GM12878 (cell line): Measurements from ENCODE around the gene KCNG1. TPM values are rescaled to one million over a fixed set of nuclear protein-coding genes. Genes with fewer than 3 reads are reported as not detected.

Experiments
- ATAC-seq: fragments of 200-7000 bp; cut with Tn5 transposase; 3 replicates; pipeline ENCODE4 v1.9.1; 2020; ENCODE audit warnings: mild to moderate bottlenecking, moderate library complexity
- BruUV-seq: library from RNA; stranded (reverse); fragments of 400-500 nt; replicated peaks from 2 replicates; lab custom pipeline; 2021; lab: Mats Ljungman, UMichigan
- CTCF ChIA-PET: fragments of 300-600 bp; sonication (Branson Sonifier 250); formaldehyde crosslinking; extraction: SDS; loops from one replicate; lab custom pipeline; 2021; ENCODE audit warnings: inconsistent platforms; lab: Yijun Ruan, JAX
- POLR2A ChIA-PET: fragments of 350-600 bp; formaldehyde crosslinking; extraction: SDS; loops from one replicate; lab custom pipeline; 2021; ENCODE audit warnings: inconsistent platforms; lab: Charles Lee
- RAD21 ChIA-PET: fragments of 300-600 bp; sonication (Branson Sonifier 250); formaldehyde crosslinking; loops from one replicate; lab custom pipeline; 2023; ENCODE audit warnings: antibody characterized with exemption; ENCODE audit not compliant: unreplicated experiment; lab: Charles Lee
- SMC1A ChIA-PET: fragments of 300-600 bp; sonication (Branson Sonifier 250); formaldehyde crosslinking; loops from one replicate; lab custom pipeline; 2023; ENCODE audit not compliant: unreplicated experiment, uncharacterized antibody; lab: Charles Lee
- DNase-seq: peaks from one replicate; pipeline ENCODE4 v3.0.0-alpha.2; 2011; ENCODE audit warnings: low read depth, low spot score
- FAIRE-seq: peaks from 3 replicates; lab custom pipeline; 2011; peaks lifted over from hg19 to GRCh38; lab: Jason Lieb, UNC
- H2AFZ ChIP-seq: 2 replicates; pipeline ENCODE4 v1.6.0; 2011; ENCODE audit warnings: low read depth, low read length, control low read depth; ENCODE audit not compliant: control insufficient read depth
- H3K27ac ChIP-seq: 2 replicates; pipeline ENCODE4 v1.5.1; 2011; ENCODE audit warnings: control low read depth; ENCODE audit not compliant: control insufficient read depth, insufficient read depth
- H3K27me3 ChIP-seq, 2 experiments: replicated peaks in 1 of 2; 2 replicates each; pipeline versions ENCODE4 v1.6.0 to v1.6.1; 2011; ENCODE audit warnings: low read length in 1 of 2; ENCODE audit not compliant: control insufficient read depth in 2 of 2, insufficient read depth in 2 of 2
- H3K36me3 ChIP-seq, 2 experiments: 2 replicates each; pipeline ENCODE4 v1.5.1; 2011; ENCODE audit warnings: low read length in 1 of 2; ENCODE audit not compliant: control insufficient read depth in 2 of 2, insufficient read depth in 2 of 2
- H3K4me1 ChIP-seq: 2 replicates; pipeline ENCODE4 v1.6.1; 2011; ENCODE audit warnings: mild to moderate bottlenecking, low read length, moderate library complexity, mixed read lengths; ENCODE audit not compliant: control insufficient read depth, insufficient read depth
- H3K4me2 ChIP-seq: 2 replicates; pipeline ENCODE4 v1.6.0; 2011; ENCODE audit warnings: control low read depth; ENCODE audit not compliant: control insufficient read depth, insufficient read depth
- H3K4me3 ChIP-seq: fragments of 200-600 bp; sonication (generic); 2 replicates; pipeline ENCODE4 v1.5.1; 2016
- H3K79me2 ChIP-seq: 2 replicates; pipeline ENCODE4 v1.6.0; 2011; ENCODE audit warnings: low read length; ENCODE audit not compliant: control insufficient read depth, insufficient read depth
- H3K9ac ChIP-seq: 2 replicates; pipeline ENCODE4 v1.8.0; 2011; ENCODE audit warnings: low read length, control low read depth, mixed read lengths; ENCODE audit not compliant: control insufficient read depth, insufficient read depth
- H3K9me3 ChIP-seq: replicated peaks from 3 replicates; pipeline ENCODE4 v1.5.1; 2011; ENCODE audit warnings: mild to moderate bottlenecking, low read length; ENCODE audit not compliant: control insufficient read depth, insufficient read depth
- H4K20me1 ChIP-seq: 2 replicates; pipeline ENCODE4 v1.6.0; 2011; ENCODE audit not compliant: control insufficient read depth, insufficient read depth
- EGR1 ChIP-seq, 2 experiments: IDR thresholded peaks; 1 replicate in 1 of 2; 2 replicates in 1 of 2; pipeline ENCODE4 v1.6.1; 2011 to 2012; ENCODE audit warnings: low read depth in 2 of 2, low read length in 2 of 2, borderline replicate concordance in 1 of 2, mild to moderate bottlenecking in 1 of 2, moderate library complexity in 1 of 2
- RUNX3 ChIP-seq: IDR thresholded peaks from 2 replicates; pipeline ENCODE4 v1.6.1; 2012; ENCODE audit warnings: low read length, inconsistent platforms
- in situ Hi-C: fragments of 300-500 bp; cut with MboI; formaldehyde crosslinking; loops from 9 replicates; pipeline ENCODE4 v1.14.3; 2018; ENCODE audit warnings: mixed read lengths
- intact Hi-C: fragments of 100-400 bp; cut with micrococcal nuclease; formaldehyde crosslinking; loops from one replicate; pipeline ENCODE4 v1.14.2; 2022; ENCODE audit not compliant: unreplicated experiment
- polyA plus RNA-seq, 11 experiments: library from polyadenylated mRNA; depleted of rRNA in 4 of 11; unstranded in 6 of 11; stranded (reverse) in 5 of 11; fragments of >200 nt; fragmentation: Nextera tagmentation in 4 of 11; fragmentation: Illumina TruSeq in 1 of 11; extraction: Ambion mirVana in 4 of 11; extraction: Trizol in 1 of 11; gene quantifications; 1 replicate in 1 of 11; 2 replicates in 10 of 11; pipeline versions ENCODE4 v1.2.1 to v1.2.3, GENCODE V29; 2011 to 2016; ENCODE audit warnings: inconsistent platforms in 2 of 11, missing spikeins in 2 of 11, low read depth in 1 of 11
- total RNA-seq, 4 experiments: library from RNA; depleted of rRNA in 3 of 4; stranded (reverse); fragments of >200 nt in 3 of 4; fragmentation: Illumina TruSeq in 1 of 4; extraction: Trizol in 1 of 4; gene quantifications; 2 replicates each; pipeline versions ENCODE4 v1.2.1 to v1.2.3, GENCODE V29; 2013 to 2021
- TF ChIP-seq, protein P1 (sequence below): fragments of 450-650 bp; formaldehyde crosslinking; IDR thresholded peaks from 2 replicates; pipeline ENCODE4 v1.4.0; 2020; ENCODE audit warnings: mild to moderate bottlenecking, moderate library complexity

KCNG1 gene
- total and polyA plus RNA-seq, 10 of the 15 experiments (the other 5 are each of a cell fraction or from before 2014, with no cell fraction given): not detected

DNA sequence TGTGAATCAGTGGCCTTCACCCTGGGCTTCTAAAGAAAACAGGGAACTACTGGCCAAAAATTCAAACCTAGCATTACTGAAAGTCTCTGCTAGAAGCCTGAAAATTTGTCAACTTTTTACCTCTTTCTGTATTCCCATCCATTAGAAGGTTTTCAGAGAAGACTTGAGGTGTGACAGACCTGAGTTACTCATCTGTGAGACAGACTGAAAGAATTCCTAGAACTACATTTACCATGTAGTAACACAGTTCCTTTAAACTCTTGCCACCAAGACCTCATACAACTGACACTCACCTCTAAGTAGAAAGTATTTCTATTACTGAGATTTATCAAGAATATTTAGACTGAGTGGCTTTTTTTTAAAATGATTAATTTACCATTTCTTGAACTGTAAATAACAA, 69.1 kb downstream of the KCNG1 start:
- no TSS peak for BruUV-seq
- H3K27ac ChIP-seq: no peak overlapping the region
- ChIA-PET SMC1A (interaction anchor here (1.8 kb wide), 1 partner anchor 159 kb away, joined by 4 read pairs; no protein-coding TSS in a partner anchor), RAD21 (no interaction called here), POLR2A (no interaction called here), CTCF (interaction anchor here (0.6 kb wide), 1 partner anchor 106 kb away, joined by 3 read pairs; no protein-coding TSS in a partner anchor)
- peaks cover 51% of the 10 kb centered on the region for H3K79me2 ChIP-seq
- no peak overlapping the region for H3K4me2 ChIP-seq
- no peak for ATAC-seq
- H3K4me1 ChIP-seq: peaks cover 5% of the 10 kb centered on the region
- H3K27me3 ChIP-seq: no peaks in the 10 kb centered on the region
- FAIRE-seq: no peak
- TF ChIP-seq, protein P1, sequence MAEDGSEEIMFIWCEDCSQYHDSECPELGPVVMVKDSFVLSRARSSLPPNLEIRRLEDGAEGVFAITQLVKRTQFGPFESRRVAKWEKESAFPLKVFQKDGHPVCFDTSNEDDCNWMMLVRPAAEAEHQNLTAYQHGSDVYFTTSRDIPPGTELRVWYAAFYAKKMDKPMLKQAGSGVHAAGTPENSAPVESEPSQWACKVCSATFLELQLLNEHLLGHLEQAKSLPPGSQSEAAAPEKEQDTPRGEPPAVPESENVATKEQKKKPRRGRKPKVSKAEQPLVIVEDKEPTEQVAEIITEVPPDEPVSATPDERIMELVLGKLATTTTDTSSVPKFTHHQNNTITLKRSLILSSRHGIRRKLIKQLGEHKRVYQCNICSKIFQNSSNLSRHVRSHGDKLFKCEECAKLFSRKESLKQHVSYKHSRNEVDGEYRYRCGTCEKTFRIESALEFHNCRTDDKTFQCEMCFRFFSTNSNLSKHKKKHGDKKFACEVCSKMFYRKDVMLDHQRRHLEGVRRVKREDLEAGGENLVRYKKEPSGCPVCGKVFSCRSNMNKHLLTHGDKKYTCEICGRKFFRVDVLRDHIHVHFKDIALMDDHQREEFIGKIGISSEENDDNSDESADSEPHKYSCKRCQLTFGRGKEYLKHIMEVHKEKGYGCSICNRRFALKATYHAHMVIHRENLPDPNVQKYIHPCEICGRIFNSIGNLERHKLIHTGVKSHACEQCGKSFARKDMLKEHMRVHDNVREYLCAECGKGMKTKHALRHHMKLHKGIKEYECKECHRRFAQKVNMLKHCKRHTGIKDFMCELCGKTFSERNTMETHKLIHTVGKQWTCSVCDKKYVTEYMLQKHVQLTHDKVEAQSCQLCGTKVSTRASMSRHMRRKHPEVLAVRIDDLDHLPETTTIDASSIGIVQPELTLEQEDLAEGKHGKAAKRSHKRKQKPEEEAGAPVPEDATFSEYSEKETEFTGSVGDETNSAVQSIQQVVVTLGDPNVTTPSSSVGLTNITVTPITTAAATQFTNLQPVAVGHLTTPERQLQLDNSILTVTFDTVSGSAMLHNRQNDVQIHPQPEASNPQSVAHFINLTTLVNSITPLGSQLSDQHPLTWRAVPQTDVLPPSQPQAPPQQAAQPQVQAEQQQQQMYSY (CRISPR knock-in tag): no peak
- TF ChIP-seq EGR1 (IDR thresholded peaks at IDR 0.05; ENCODE audit: borderline replicate concordance in 1 of 2, low read depth in 2 of 2, low read length in 2 of 2) (no peak), RUNX3 (no peak)
- intact Hi-C loops: no loop called here
- in situ Hi-C loops: no loop called here
- H3K4me3 ChIP-seq: no peak overlapping the region
- no peak overlapping the region for H3K9ac ChIP-seq
- H2AFZ ChIP-seq: no peak overlapping the region
- DNase-seq: no peak
- H3K9me3 ChIP-seq: no peaks in the 10 kb centered on the region
- no peaks in the 10 kb centered on the region for H4K20me1 ChIP-seq
- H3K36me3 ChIP-seq: peaks cover 2 to 33% of the 10 kb centered on the region in 2 experiments

Other genes starting within 250 kb of the KCNG1 start
- 196 and 212 TPM in 2 replicates for gene BCAS4, start 228.0 kb downstream of the KCNG1 start, total RNA-seq (2014; rRNA removed)
- gene BCAS4, start 228.0 kb downstream of the KCNG1 start, total RNA-seq (2014; rRNA removed; fragmentation: Illumina TruSeq; extraction: Trizol): 30.7 and 40.4 TPM in 2 replicates
- 84.3 and 90.1 TPM in 2 replicates for gene BCAS4, start 228.0 kb downstream of the KCNG1 start, total RNA-seq (2021)
- 21.8 and 31.5 TPM in 2 replicates for gene BCAS4, start 228.0 kb downstream of the KCNG1 start, polyA plus RNA-seq (2011; rRNA removed)
- gene BCAS4, start 228.0 kb downstream of the KCNG1 start, polyA plus RNA-seq (2014; fragmentation: Illumina TruSeq; extraction: Trizol): 19.5 and 30.1 TPM in 2 replicates
- 10 to 100 TPM; 14.8 to 34.2 TPM for gene BCAS4, start 228.0 kb downstream of the KCNG1 start, polyA plus RNA-seq (2014; fragmentation: Nextera tagmentation; extraction: Ambion mirVana)
- gene BCAS4, start 228.0 kb downstream of the KCNG1 start, polyA plus RNA-seq (2014; rRNA removed): 214 and 266 TPM in 2 replicates
- gene BCAS4, start 228.0 kb downstream of the KCNG1 start, polyA plus RNA-seq (2016; fragmentation: Nextera tagmentation; extraction: Ambion mirVana): 100 to 1,000 TPM; 127 to 132 TPM
- gene ADNP, start 91.7 kb downstream of the KCNG1 start, total RNA-seq (2014; rRNA removed): 22.8 and 23.0 TPM in 2 replicates
- gene ADNP, start 91.7 kb downstream of the KCNG1 start, total RNA-seq (2014; rRNA removed; fragmentation: Illumina TruSeq; extraction: Trizol): 28.3 and 30.4 TPM in 2 replicates
- 74.4 and 74.5 TPM in 2 replicates for gene ADNP, start 91.7 kb downstream of the KCNG1 start, total RNA-seq (2021)
- 30.6 and 40.0 TPM in 2 replicates for gene ADNP, start 91.7 kb downstream of the KCNG1 start, polyA plus RNA-seq (2011; rRNA removed)
- 66.9 and 82.8 TPM in 2 replicates for gene ADNP, start 91.7 kb downstream of the KCNG1 start, polyA plus RNA-seq (2014; fragmentation: Illumina TruSeq; extraction: Trizol)
- 10 to 100 TPM; 25.9 to 39.7 TPM for gene ADNP, start 91.7 kb downstream of the KCNG1 start, polyA plus RNA-seq (2014; fragmentation: Nextera tagmentation; extraction: Ambion mirVana)
- 23.6 and 28.1 TPM in 2 replicates for gene ADNP, start 91.7 kb downstream of the KCNG1 start, polyA plus RNA-seq (2014; rRNA removed)
- 10 to 100 TPM; 39.1 to 40.3 TPM for gene ADNP, start 91.7 kb downstream of the KCNG1 start, polyA plus RNA-seq (2016; fragmentation: Nextera tagmentation; extraction: Ambion mirVana)
- gene DPM1, start 64.6 kb downstream of the KCNG1 start, total RNA-seq (2014; rRNA removed): 66.0 and 76.1 TPM in 2 replicates
- 105 and 107 TPM in 2 replicates for gene DPM1, start 64.6 kb downstream of the KCNG1 start, total RNA-seq (2014; rRNA removed; fragmentation: Illumina TruSeq; extraction: Trizol)
- 50.8 and 53.3 TPM in 2 replicates for gene DPM1, start 64.6 kb downstream of the KCNG1 start, total RNA-seq (2021)
- 72.3 and 127 TPM in 2 replicates for gene DPM1, start 64.6 kb downstream of the KCNG1 start, polyA plus RNA-seq (2011; rRNA removed)
- gene DPM1, start 64.6 kb downstream of the KCNG1 start, polyA plus RNA-seq (2014; fragmentation: Illumina TruSeq; extraction: Trizol): 112 and 187 TPM in 2 replicates
- 100 to 1,000 TPM; 138 to 145 TPM for gene DPM1, start 64.6 kb downstream of the KCNG1 start, polyA plus RNA-seq (2014; fragmentation: Nextera tagmentation; extraction: Ambion mirVana)
- gene DPM1, start 64.6 kb downstream of the KCNG1 start, polyA plus RNA-seq (2014; rRNA removed): 85.6 and 98.5 TPM in 2 replicates
- 100 to 1,000 TPM; 159 to 167 TPM for gene DPM1, start 64.6 kb downstream of the KCNG1 start, polyA plus RNA-seq (2016; fragmentation: Nextera tagmentation; extraction: Ambion mirVana)
- 5.7 and 5.9 TPM in 2 replicates for gene MOCS3, start 64.3 kb downstream of the KCNG1 start, total RNA-seq (2014; rRNA removed)
- 3.0 and 3.3 TPM in 2 replicates for gene MOCS3, start 64.3 kb downstream of the KCNG1 start, total RNA-seq (2014; rRNA removed; fragmentation: Illumina TruSeq; extraction: Trizol)
- gene MOCS3, start 64.3 kb downstream of the KCNG1 start, total RNA-seq (2021): 4.7 and 5.2 TPM in 2 replicates
- gene MOCS3, start 64.3 kb downstream of the KCNG1 start, polyA plus RNA-seq (2011; rRNA removed): 2.0 and 2.2 TPM in 2 replicates
- gene MOCS3, start 64.3 kb downstream of the KCNG1 start, polyA plus RNA-seq (2014; fragmentation: Illumina TruSeq; extraction: Trizol): 2.4 and 2.8 TPM in 2 replicates
- gene MOCS3, start 64.3 kb downstream of the KCNG1 start, polyA plus RNA-seq (2014; fragmentation: Nextera tagmentation; extraction: Ambion mirVana): under 1 TPM; 0.87 to 0.99 TPM
- 3.6 and 4.6 TPM in 2 replicates for gene MOCS3, start 64.3 kb downstream of the KCNG1 start, polyA plus RNA-seq (2014; rRNA removed)
- gene MOCS3, start 64.3 kb downstream of the KCNG1 start, polyA plus RNA-seq (2016; fragmentation: Nextera tagmentation; extraction: Ambion mirVana): 1 to 10 TPM; 4.0 to 4.6 TPM